OCI-LY3 (cell line): Measurements from ENCODE around the gene EML4.

Source experiments
- H2AFZ ChIP-seq: fragments of 200-600, 300-600 bp; shearing (Covaris generic); 2 replicates; pipeline ENCODE4 v1.6.0; 2014; ENCODE audit warnings: antibody characterized with exemption, low read depth, low read length
- H3K27ac ChIP-seq: fragments of 200-600, 300-600 bp; sonication (generic); 2 replicates; pipeline ENCODE4 v1.5.1; 2014; ENCODE audit warnings: mild to moderate bottlenecking, low read length, moderate library complexity, mixed read lengths
- H3K27me3 ChIP-seq: fragments of 200-600, 300-600 bp; sonication (generic); 2 replicates; pipeline ENCODE4 v1.6.1; 2014; ENCODE audit warnings: low read depth, low read length, mixed read lengths
- H3K36me3 ChIP-seq: fragments of 200-600, 300-600 bp; sonication (generic); replicated peaks from 2 replicates; pipeline ENCODE3; 2014; ENCODE audit warnings: low read depth, low read length, mixed read lengths
- H3K4me1 ChIP-seq: fragments of 300-600, 200-600 bp; sonication (generic); 2 replicates; pipeline ENCODE4 v1.6.1; 2014; ENCODE audit warnings: low read length, mixed read lengths
- H3K4me2 ChIP-seq: fragments of 200-600, 300-600 bp; sonication (generic); 2 replicates; pipeline ENCODE4 v1.6.1; 2014; ENCODE audit warnings: low read length, mixed read lengths
- H3K4me3 ChIP-seq: fragments of 300-600, 200-600 bp; sonication (generic); 2 replicates; pipeline ENCODE4 v1.5.1; 2014; ENCODE audit warnings: antibody characterized with exemption, mild to moderate bottlenecking, low read length, moderate library complexity
- H3K79me2 ChIP-seq: fragments of 300-600, 200-600 bp; shearing (Covaris generic); 2 replicates; pipeline ENCODE4 v1.6.1; 2014; ENCODE audit warnings: mild to moderate bottlenecking, low read length, mixed read lengths
- H3K9ac ChIP-seq: fragments of 300-600, 200-600 bp; shearing (Covaris generic); 2 replicates; pipeline ENCODE4 v1.6.0; 2014; ENCODE audit warnings: mild to moderate bottlenecking, low read length, moderate library complexity
- H3K9me3 ChIP-seq: fragments of 200-600, 300-600 bp; shearing (Covaris generic); 2 replicates; pipeline ENCODE4 v1.6.1; 2014; ENCODE audit warnings: low read length, mixed read lengths; ENCODE audit not compliant: insufficient read depth
- H4K20me1 ChIP-seq: fragments of 200-600, 300-600 bp; sonication (generic); 2 replicates; pipeline ENCODE4 v1.6.1; 2016; ENCODE audit warnings: low read length, mixed read lengths; ENCODE audit not compliant: insufficient read depth
- EZH2phosphoT487 ChIP-seq: fragments of 200-600 bp; shearing (Covaris generic); IDR thresholded peaks from 2 replicates; pipeline ENCODE4 v1.6.1; 2018; ENCODE audit warnings: antibody characterized with exemption, mixed run types, low read depth
- TF ChIP-seq, protein P1 (sequence below): fragments of 200-600, 300-600 bp; sonication (generic); IDR thresholded peaks from 2 replicates; pipeline ENCODE4 v1.5.1; 2014; ENCODE audit warnings: antibody characterized with exemption, low read length, low read depth

The EML4 gene

DNA sequence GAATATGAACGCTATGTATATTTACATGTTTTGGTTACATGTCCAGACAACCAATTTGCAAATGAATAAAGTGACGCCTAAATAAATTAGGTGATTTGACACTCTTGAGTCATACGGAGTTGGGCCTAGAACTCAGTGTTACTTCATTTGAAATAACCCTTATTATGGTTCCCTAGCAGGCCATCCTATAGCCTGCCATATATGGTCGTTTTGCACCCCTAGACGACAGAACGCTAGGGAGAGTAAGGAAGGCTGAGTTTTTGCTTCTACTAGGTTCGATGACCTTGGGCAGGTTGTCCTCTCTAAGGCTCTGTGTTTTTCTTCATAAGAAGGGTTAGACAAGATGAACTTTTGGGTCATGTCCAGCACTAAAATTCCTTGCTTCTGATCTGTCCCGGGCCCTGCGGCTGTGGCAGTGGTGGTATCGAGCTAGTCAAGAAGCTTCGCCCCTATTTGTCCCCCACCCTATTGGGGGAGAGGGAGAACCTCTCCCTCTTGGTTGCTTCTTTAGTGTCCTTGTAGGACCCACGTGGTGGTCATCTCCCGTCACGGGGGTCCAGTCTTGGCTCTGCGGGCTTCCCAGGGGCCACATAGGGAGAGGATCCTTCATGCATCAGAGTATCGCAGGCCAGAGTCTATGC, 574 bp upstream of the EML4 start:
- peak overlapping the region; percentile 80 for H3K4me2 ChIP-seq
- no peaks in the 10 kb centered on the region for H3K27me3 ChIP-seq
- H3K79me2 ChIP-seq: peaks cover 43% of the 10 kb centered on the region
- H3K4me1 ChIP-seq: peaks cover 32% of the 10 kb centered on the region
- TF ChIP-seq, protein P1, sequence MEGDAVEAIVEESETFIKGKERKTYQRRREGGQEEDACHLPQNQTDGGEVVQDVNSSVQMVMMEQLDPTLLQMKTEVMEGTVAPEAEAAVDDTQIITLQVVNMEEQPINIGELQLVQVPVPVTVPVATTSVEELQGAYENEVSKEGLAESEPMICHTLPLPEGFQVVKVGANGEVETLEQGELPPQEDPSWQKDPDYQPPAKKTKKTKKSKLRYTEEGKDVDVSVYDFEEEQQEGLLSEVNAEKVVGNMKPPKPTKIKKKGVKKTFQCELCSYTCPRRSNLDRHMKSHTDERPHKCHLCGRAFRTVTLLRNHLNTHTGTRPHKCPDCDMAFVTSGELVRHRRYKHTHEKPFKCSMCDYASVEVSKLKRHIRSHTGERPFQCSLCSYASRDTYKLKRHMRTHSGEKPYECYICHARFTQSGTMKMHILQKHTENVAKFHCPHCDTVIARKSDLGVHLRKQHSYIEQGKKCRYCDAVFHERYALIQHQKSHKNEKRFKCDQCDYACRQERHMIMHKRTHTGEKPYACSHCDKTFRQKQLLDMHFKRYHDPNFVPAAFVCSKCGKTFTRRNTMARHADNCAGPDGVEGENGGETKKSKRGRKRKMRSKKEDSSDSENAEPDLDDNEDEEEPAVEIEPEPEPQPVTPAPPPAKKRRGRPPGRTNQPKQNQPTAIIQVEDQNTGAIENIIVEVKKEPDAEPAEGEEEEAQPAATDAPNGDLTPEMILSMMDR: no peak
- TF ChIP-seq EZH2phosphoT487: no peak
- peak overlapping the region; percentile 20 for H3K27ac ChIP-seq
- H3K4me3 ChIP-seq: peak overlapping the region; percentile 75
- peak overlapping the region; percentile 60 for H3K9ac ChIP-seq
- peaks cover 3% of the 10 kb centered on the region for H3K36me3 ChIP-seq
- H4K20me1 ChIP-seq: peaks cover 27% of the 10 kb centered on the region
- H2AFZ ChIP-seq: peak overlapping the region; percentile 87
- H3K9me3 ChIP-seq: no peaks in the 10 kb centered on the region

DNA sequence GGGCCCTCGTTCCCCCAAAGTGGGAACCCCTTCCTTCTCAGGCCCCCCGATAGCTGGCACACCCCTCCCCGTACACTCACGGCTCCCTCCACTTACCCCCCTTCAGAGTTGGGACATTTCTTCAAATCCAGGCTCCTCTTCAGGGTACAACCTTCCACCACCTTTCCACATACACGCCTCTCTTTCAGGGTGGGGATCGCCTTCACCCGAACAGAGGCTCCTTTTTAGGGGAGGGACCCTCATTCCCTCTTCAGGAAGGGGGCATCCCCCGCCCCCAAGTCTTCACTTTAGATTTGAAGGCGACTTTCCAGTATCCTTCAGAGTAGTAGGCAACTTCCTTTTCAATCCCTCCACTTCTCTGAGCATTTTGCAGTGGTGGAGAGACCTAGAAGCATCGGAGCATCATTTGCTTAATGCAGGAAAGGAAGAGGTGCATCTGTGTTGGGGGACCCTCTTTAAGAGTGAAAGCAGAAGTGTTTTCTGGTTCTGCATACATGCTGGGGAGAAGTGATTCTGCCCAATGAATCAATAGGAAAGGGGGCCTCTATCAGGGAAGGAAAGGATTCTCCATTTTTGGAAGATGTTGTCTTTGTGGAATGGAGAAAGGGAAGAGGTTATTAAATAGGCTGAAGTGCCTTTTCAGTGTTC, 845 bp downstream of the EML4 start:
- H3K4me2 ChIP-seq: peak overlapping the region; percentile 90
- H3K9ac ChIP-seq: peak overlapping the region; percentile 79
- H2AFZ ChIP-seq: no peak overlapping the region
- peak overlapping the region; percentile 79 for H3K27ac ChIP-seq
- H3K27me3 ChIP-seq: no peaks in the 10 kb centered on the region
- no peaks in the 10 kb centered on the region for H3K9me3 ChIP-seq
- peaks cover 3% of the 10 kb centered on the region for H3K36me3 ChIP-seq
- peaks cover 57% of the 10 kb centered on the region for H3K79me2 ChIP-seq
- TF ChIP-seq, protein P1: no peak
- no peak for TF ChIP-seq EZH2phosphoT487
- H4K20me1 ChIP-seq: peaks cover 30% of the 10 kb centered on the region
- H3K4me3 ChIP-seq: peak overlapping the region; percentile 90
- peaks cover 32% of the 10 kb centered on the region for H3K4me1 ChIP-seq

- no peak overlapping the region for H2AFZ ChIP-seq
- peak overlapping the region; percentile 90 for H3K4me3 ChIP-seq
- H3K27me3 ChIP-seq: no peaks in the 10 kb centered on the region
- H3K27ac ChIP-seq: peak overlapping the region; percentile 79
- peaks cover 3% of the 10 kb centered on the region for H3K36me3 ChIP-seq
- H3K4me1 ChIP-seq: peaks cover 32% of the 10 kb centered on the region
- H3K79me2 ChIP-seq: peaks cover 66% of the 10 kb centered on the region
- no peaks in the 10 kb centered on the region for H3K9me3 ChIP-seq
- H4K20me1 ChIP-seq: peaks cover 32% of the 10 kb centered on the region
- no peak for TF ChIP-seq EZH2phosphoT487
- TF ChIP-seq, protein P1: no peak
- H3K4me2 ChIP-seq: peak overlapping the region; percentile 90
- peak overlapping the region; percentile 79 for H3K9ac ChIP-seq
These were observed 1.7 kb downstream of the EML4 start for GRCh38 chr2:42170619-42171395.

- peak overlapping the region; percentile 79 for H3K9ac ChIP-seq
- H3K79me2 ChIP-seq: peaks cover 72% of the 10 kb centered on the region
- H3K27ac ChIP-seq: peak overlapping the region; percentile 79
These were observed 2.3 kb downstream of the EML4 start for GRCh38 chr2:42171396-42171980.

More at GRCh38 chr2:42171396-42171980, 2.3 kb downstream of the EML4 start:
- H3K36me3 ChIP-seq: peaks cover 3% of the 10 kb centered on the region
- no peaks in the 10 kb centered on the region for H3K9me3 ChIP-seq
- H3K27me3 ChIP-seq: no peaks in the 10 kb centered on the region
- no peak overlapping the region for H2AFZ ChIP-seq
- peak overlapping the region; percentile 90 for H3K4me2 ChIP-seq
- peaks cover 32% of the 10 kb centered on the region for H3K4me1 ChIP-seq
- peaks cover 39% of the 10 kb centered on the region for H4K20me1 ChIP-seq
- TF ChIP-seq, protein P1: no peak
- no peak for TF ChIP-seq EZH2phosphoT487
- peak overlapping the region; percentile 90 for H3K4me3 ChIP-seq
